OCI-LY1 (cell line): Measurements from ENCODE around the gene RNF214.
"Not testable (repeated sequence)": the region's sequence is repeated elsewhere in the genome, so short reads cannot be mapped to it uniquely, and the experiment has no call there.

Experiments used
- H2AFZ ChIP-seq: fragments of 200-600 bp; sonication (generic), shearing (Covaris generic); 2 replicates; pipeline ENCODE4 v1.6.0; 2014; ENCODE audit warnings: antibody characterized with exemption, mild to moderate bottlenecking, low read length
- H3F3A ChIP-seq: fragments of 200-600 bp; sonication (generic), shearing (Covaris generic); 2 replicates; pipeline ENCODE4 v1.6.0; 2014; ENCODE audit warnings: mild to moderate bottlenecking, antibody characterized with exemption, low read length, moderate library complexity; ENCODE audit not compliant: insufficient read depth
- H3K27ac ChIP-seq: fragments of 200-600 bp; sonication (generic); 2 replicates; pipeline ENCODE4 v1.5.1; 2014; ENCODE audit warnings: low read length, mixed run types, mild to moderate bottlenecking, low read depth; ENCODE audit not compliant: poor library complexity, severe bottlenecking
- H3K27me3 ChIP-seq: fragments of 200-600 bp; sonication (generic); 2 replicates; pipeline ENCODE4 v1.6.0; 2014; ENCODE audit warnings: antibody characterized with exemption, mild to moderate bottlenecking, low read length, moderate library complexity; ENCODE audit not compliant: insufficient read depth
- H3K36me3 ChIP-seq: fragments of 200-600 bp; sonication (generic); 2 replicates; pipeline ENCODE4 v1.6.1; 2014; ENCODE audit warnings: mild to moderate bottlenecking, antibody characterized with exemption, low read length, moderate library complexity, mixed read lengths; ENCODE audit not compliant: insufficient read depth
- H3K4me1 ChIP-seq: fragments of 200-600 bp; sonication (generic); 2 replicates; pipeline ENCODE4 v1.5.1; 2014; ENCODE audit warnings: mild to moderate bottlenecking, low read length, moderate library complexity; ENCODE audit not compliant: insufficient read depth, severe bottlenecking
- H3K4me2 ChIP-seq: fragments of 200-600 bp; sonication (generic), shearing (Covaris generic); 2 replicates; pipeline ENCODE4 v1.6.1; 2014; ENCODE audit warnings: low read length
- H3K4me3 ChIP-seq: fragments of 200-600 bp; sonication (generic); 2 replicates; pipeline ENCODE4 v1.5.1; 2014; ENCODE audit warnings: low read length, low read depth, mild to moderate bottlenecking, mixed read lengths; ENCODE audit not compliant: poor library complexity, severe bottlenecking
- H3K79me2 ChIP-seq: fragments of 200-600 bp; shearing (Covaris generic); 2 replicates; pipeline ENCODE4 v1.6.1; 2016; ENCODE audit warnings: mixed run types, low read length, mixed read lengths; ENCODE audit not compliant: insufficient read depth
- H3K9ac ChIP-seq: fragments of 200-600 bp; sonication (generic), shearing (Covaris generic); 2 replicates; pipeline ENCODE4 v1.6.1; 2014; ENCODE audit warnings: mild to moderate bottlenecking, low read length, mixed read lengths
- H3K9me2 ChIP-seq: fragments of 200-600 bp; sonication (generic), shearing (Covaris generic); 2 replicates; pipeline ENCODE4 v1.6.1; 2014; ENCODE audit warnings: low read depth, mild to moderate bottlenecking, low read length, mixed read lengths
- H3K9me3 ChIP-seq: fragments of 200-600 bp; shearing (Covaris generic); 2 replicates; pipeline ENCODE4 v1.6.1; 2014; ENCODE audit warnings: low read length, mixed read lengths
- H4K20me1 ChIP-seq: fragments of 200-600 bp; sonication (generic), shearing (Covaris generic); 2 replicates; pipeline ENCODE4 v1.6.0; 2016; ENCODE audit warnings: mild to moderate bottlenecking, low read length; ENCODE audit not compliant: insufficient read depth
- CTCF ChIP-seq: fragments of 200-600 bp; sonication (generic), shearing (Covaris generic); IDR thresholded peaks from 2 replicates; pipeline ENCODE4 v1.5.1; 2017; ENCODE audit warnings: mild to moderate bottlenecking, antibody characterized with exemption, low read length, moderate library complexity, mixed read lengths
- EZH2 ChIP-seq: fragments of 200-600 bp; sonication (generic), shearing (Covaris generic); IDR thresholded peaks from 2 replicates; pipeline ENCODE4 v1.8.0; 2017; ENCODE audit warnings: borderline replicate concordance, mixed run types, mild to moderate bottlenecking, antibody characterized with exemption, low read length, moderate library complexity, mixed read lengths

The RNF214 gene

GRCh38 chr11:117204283-117205080 lies 28.0 kb upstream of the RNF214 start:
- H3K9me3 ChIP-seq = no peaks in the 10 kb centered on the region
- no peak overlapping the region for H3K4me3 ChIP-seq
- no peaks in the 10 kb centered on the region for H3K4me1 ChIP-seq
- H3K9me2 ChIP-seq = no peaks in the 10 kb centered on the region
- no peaks in the 10 kb centered on the region for H3K27me3 ChIP-seq
- H2AFZ ChIP-seq = no peak overlapping the region
- TF ChIP-seq EZH2 = no peak
- TF ChIP-seq CTCF = no peak
- H3K27ac ChIP-seq = no peak overlapping the region
- no peaks in the 10 kb centered on the region for H3F3A ChIP-seq
- no peak overlapping the region for H3K4me2 ChIP-seq
- H3K36me3 ChIP-seq = no peaks in the 10 kb centered on the region
- H4K20me1 ChIP-seq = no peaks in the 10 kb centered on the region
- no peaks in the 10 kb centered on the region for H3K79me2 ChIP-seq
- no peak overlapping the region for H3K9ac ChIP-seq

GRCh38 chr11:117205211-117205818 lies 27.2 kb upstream of the RNF214 start:
- Histone ChIP-seq H3K36me3 (0 out of 2 replicates have a peak, but pooled peaks cover 3% of the 10 kb centered on the region), H3K9me2 (no peaks in the 10 kb centered on the region), H3K27me3 (no peaks in the 10 kb centered on the region), H3K79me2 (no peaks in the 10 kb centered on the region), H3K9me3 (no peaks in the 10 kb centered on the region), H4K20me1 (no peaks in the 10 kb centered on the region), H3K4me1 (no peaks in the 10 kb centered on the region), H3K4me2 (no peak overlapping the region), H2AFZ (no peak overlapping the region), H3K4me3 (no peak overlapping the region), H3F3A (no peaks in the 10 kb centered on the region), H3K9ac (no peak overlapping the region), H3K27ac (no peak overlapping the region)
- TF ChIP-seq EZH2 (no peak), CTCF (no peak)

- not testable (repeated sequence) for H3K4me2 ChIP-seq, H3F3A ChIP-seq, H3K9me3 ChIP-seq, H3K36me3 ChIP-seq, H2AFZ ChIP-seq, H3K9ac ChIP-seq, H4K20me1 ChIP-seq, H3K4me3 ChIP-seq, H3K9me2 ChIP-seq, H3K4me1 ChIP-seq, H3K27me3 ChIP-seq, H3K79me2 ChIP-seq, H3K27ac ChIP-seq
These were observed 26.4 kb upstream of the RNF214 start for GRCh38 chr11:117206111-117206510.

GRCh38 chr11:117206859-117207258 lies 25.6 kb upstream of the RNF214 start:
- not testable (repeated sequence) for H3K4me3 ChIP-seq, H3K9me3 ChIP-seq, H4K20me1 ChIP-seq, H3F3A ChIP-seq, H3K4me1 ChIP-seq, H3K27me3 ChIP-seq, H3K79me2 ChIP-seq, H3K9me2 ChIP-seq, H3K36me3 ChIP-seq, H3K9ac ChIP-seq, H2AFZ ChIP-seq, H3K27ac ChIP-seq, H3K4me2 ChIP-seq

GRCh38 chr11:117207481-117207880 lies 25.0 kb upstream of the RNF214 start:
- not testable (repeated sequence) for H3K4me3 ChIP-seq, H4K20me1 ChIP-seq, H3K27me3 ChIP-seq, H2AFZ ChIP-seq, H3K9me2 ChIP-seq, H3K27ac ChIP-seq, H3K36me3 ChIP-seq, H3K4me1 ChIP-seq, H3K79me2 ChIP-seq, H3F3A ChIP-seq, H3K4me2 ChIP-seq, H3K9ac ChIP-seq, H3K9me3 ChIP-seq

- H3K9me3 ChIP-seq, H3F3A ChIP-seq, H3K27me3 ChIP-seq, H3K9ac ChIP-seq, H3K4me3 ChIP-seq, H2AFZ ChIP-seq, H3K9me2 ChIP-seq, H3K4me1 ChIP-seq, H3K79me2 ChIP-seq, H3K27ac ChIP-seq, H3K4me2 ChIP-seq, H4K20me1 ChIP-seq: not testable (repeated sequence)
- peaks cover 13% of the 10 kb centered on the region; the same call in 1 of the 2 replicates for H3K36me3 ChIP-seq
These were observed 23.8 kb upstream of the RNF214 start for GRCh38 chr11:117208710-117209109.
